Ramos (cell line): ENCODE results near the gene EFCAB6.

ENCODE experiments used
- in situ Hi-C: fragments of 300-500 bp; cut with MboI; formaldehyde crosslinking; loops from one replicate; pipeline ENCODE4 v1.14.3; 2022; ENCODE audit warnings: low sequenced_read_pairs; ENCODE audit not compliant: unreplicated experiment

Gene EFCAB6

GRCh38 chr22:43830931-43831560 lies 18.9 kb upstream of the EFCAB6 start:
- in situ Hi-C loops, result no loop called here

GRCh38 chr22:43829904-43830851 lies 18.1 kb upstream of the EFCAB6 start:
- in situ Hi-C loops, result no loop called here

- in situ Hi-C loops, result no loop called here
Observed at GRCh38 chr22:43828998-43829782, 17.1 kb upstream of the EFCAB6 start.

GRCh38 chr22:43828725-43828997 lies 16.6 kb upstream of the EFCAB6 start:
- in situ Hi-C loops, result no loop called here

GRCh38 chr22:43827926-43828724 lies 16.0 kb upstream of the EFCAB6 start:
- in situ Hi-C loops, result no loop called here

GRCh38 chr22:43827003-43827735 lies 15.1 kb upstream of the EFCAB6 start:
- in situ Hi-C loops, result no loop called here

- in situ Hi-C loops, result no loop called here
Observed at GRCh38 chr22:43826142-43827002, 14.3 kb upstream of the EFCAB6 start.

GRCh38 chr22:43825651-43826050 lies 13.5 kb upstream of the EFCAB6 start:
- in situ Hi-C loops, result no loop called here

GRCh38 chr22:43824724-43825420 lies 12.8 kb upstream of the EFCAB6 start:
- in situ Hi-C loops, result no loop called here

GRCh38 chr22:43823911-43824665 lies 12.0 kb upstream of the EFCAB6 start:
- in situ Hi-C loops, result no loop called here

- in situ Hi-C loops, result no loop called here
Observed at GRCh38 chr22:43823353-43823908, 11.3 kb upstream of the EFCAB6 start.

GRCh38 chr22:43821606-43822425 lies 9.7 kb upstream of the EFCAB6 start:
- in situ Hi-C loops, result no loop called here

- in situ Hi-C loops, result no loop called here
Observed at GRCh38 chr22:43820651-43821305, 8.7 kb upstream of the EFCAB6 start.

GRCh38 chr22:43819931-43820640 lies 8.0 kb upstream of the EFCAB6 start:
- in situ Hi-C loops, result no loop called here

GRCh38 chr22:43819421-43819921 lies 7.4 kb upstream of the EFCAB6 start:
- in situ Hi-C loops, result no loop called here
